Endothelial cell of umbilical vein (primary cell): ENCODE measurements around the gene TP53BP1. TPM values are rescaled to one million over a fixed set of nuclear protein-coding genes. Genes with fewer than 3 reads are reported as not detected.

Source experiments
- BruUV-seq: library from RNA; stranded (reverse); fragments of 400-500 nt; replicated peaks from 2 replicates; lab custom pipeline; 2021; lab: Mats Ljungman, UMichigan
- CTCF ChIA-PET: fragments of 300-600, 350-600 bp; sonication (Branson Sonifier 250); formaldehyde crosslinking; loops from one replicate; lab custom pipeline; 2021; ENCODE audit warnings: antibody characterized with exemption, inconsistent platforms; lab: Charles Lee
- POLR2A ChIA-PET: fragments of 300-600, 350-600 bp; sonication (Branson Sonifier 250); formaldehyde crosslinking; loops from one replicate; lab custom pipeline; 2021; ENCODE audit warnings: antibody characterized with exemption, inconsistent platforms; lab: Charles Lee
- DNase-seq: peaks from one replicate; pipeline ENCODE4 v3.0.0-alpha.2; 2011; ENCODE audit warnings: low read depth, low spot score
- FAIRE-seq: peaks from 2 replicates; lab custom pipeline; 2011; peaks lifted over from hg19 to GRCh38; lab: Jason Lieb, UNC
- H2AFZ ChIP-seq: 2 replicates; pipeline ENCODE4 v1.6.0; 2012; ENCODE audit warnings: low read depth, low read length, control low read depth, inconsistent platforms
- H3K27ac ChIP-seq: 2 replicates; pipeline ENCODE4 v1.5.1; 2011; ENCODE audit warnings: low read depth, mild to moderate bottlenecking, control low read depth, low read length, moderate library complexity; ENCODE audit not compliant: insufficient read depth
- H3K27me3 ChIP-seq, 2 experiments: 2 replicates each; pipeline versions ENCODE4 v1.6.0 to v1.6.1; 2011; ENCODE audit warnings: low read length in 2 of 2, mixed read lengths in 1 of 2; ENCODE audit not compliant: control insufficient read depth in 2 of 2, insufficient read depth in 2 of 2
- H3K36me3 ChIP-seq, 2 experiments: 2 replicates in 1 of 2; 3 replicates in 1 of 2; pipeline ENCODE4 v1.5.1; 2011; ENCODE audit warnings: low read length in 2 of 2, mild to moderate bottlenecking in 1 of 2, moderate library complexity in 1 of 2; ENCODE audit not compliant: control insufficient read depth in 2 of 2, insufficient read depth in 2 of 2; ENCODE audit errors: extremely low read depth in 1 of 2
- H3K4me1 ChIP-seq: 3 replicates; pipeline ENCODE4 v1.5.1; 2011; ENCODE audit warnings: mild to moderate bottlenecking, low read length; ENCODE audit not compliant: control insufficient read depth, insufficient read depth; ENCODE audit errors: extremely low read depth
- H3K4me2 ChIP-seq: 2 replicates; pipeline ENCODE4 v1.6.1; 2011; ENCODE audit warnings: low read length, control low read depth, mixed read lengths; ENCODE audit not compliant: insufficient read depth
- H3K4me3 ChIP-seq, 3 experiments: fragments of 200-600 bp in 1 of 3; sonication (generic), shearing (Covaris generic) in 1 of 3; replicated peaks in 1 of 3; 2 replicates each; pipeline ENCODE4 v1.5.1; 2011 to 2016; ENCODE audit warnings: control low read depth in 3 of 3, low read length in 3 of 3, mild to moderate bottlenecking in 2 of 3, inconsistent platforms in 1 of 3, low read depth in 1 of 3, moderate library complexity in 1 of 3; ENCODE audit not compliant: insufficient read depth in 1 of 3
- H3K79me2 ChIP-seq: 2 replicates; pipeline ENCODE4 v1.6.0; 2012; ENCODE audit warnings: low read length, inconsistent platforms; ENCODE audit not compliant: control insufficient read depth, insufficient read depth
- H3K9ac ChIP-seq: replicated peaks from 2 replicates; pipeline ENCODE3; 2011; ENCODE audit warnings: low read length, control low read depth; ENCODE audit not compliant: insufficient read depth; ENCODE audit errors: extremely low read depth
- H3K9me1 ChIP-seq: replicated peaks from 3 replicates; pipeline ENCODE4 v1.6.0; 2011; ENCODE audit warnings: mild to moderate bottlenecking, low read length; ENCODE audit not compliant: control insufficient read depth, insufficient read depth; ENCODE audit errors: extremely low read depth
- H3K9me3 ChIP-seq: replicated peaks from 2 replicates; pipeline ENCODE4 v1.5.1; 2012; ENCODE audit warnings: low read length, inconsistent platforms; ENCODE audit not compliant: control insufficient read depth, insufficient read depth
- H4K20me1 ChIP-seq: replicated peaks from 2 replicates; pipeline ENCODE3; 2011; ENCODE audit warnings: mild to moderate bottlenecking, low read length; ENCODE audit not compliant: control insufficient read depth, insufficient read depth; ENCODE audit errors: extremely low read depth
- EZH2 ChIP-seq: IDR thresholded peaks from 2 replicates; pipeline ENCODE4 v1.6.1; 2012; ENCODE audit warnings: borderline replicate concordance, low read depth, mild to moderate bottlenecking, moderate library complexity, low read length, inconsistent platforms; ENCODE audit not compliant: severe bottlenecking
- FOS ChIP-seq: IDR thresholded peaks from 2 replicates; pipeline ENCODE4 v1.6.1; 2011; ENCODE audit warnings: mild to moderate bottlenecking, low read length, moderate library complexity, borderline replicate concordance; ENCODE audit not compliant: insufficient read depth
- GATA2 ChIP-seq: IDR thresholded peaks from 2 replicates; pipeline ENCODE4 v1.7.0; 2011; ENCODE audit warnings: low read depth, mild to moderate bottlenecking, moderate library complexity, mixed read lengths, low read length; ENCODE audit not compliant: insufficient read length, insufficient read depth
- JUN ChIP-seq: IDR thresholded peaks from 2 replicates; pipeline ENCODE4 v1.6.1; 2011; ENCODE audit warnings: borderline replicate concordance, low read depth; ENCODE audit not compliant: insufficient read length, insufficient read depth
- MAX ChIP-seq: IDR thresholded peaks from 2 replicates; pipeline ENCODE4 v1.6.1; 2011; ENCODE audit not compliant: insufficient read depth, insufficient read length
- MYC ChIP-seq: IDR thresholded peaks from one replicate; pipeline ENCODE4 v1.6.1; 2011; ENCODE audit warnings: mild to moderate bottlenecking, low read depth, low read length
- POLR2A ChIP-seq: IDR thresholded peaks from 2 replicates; pipeline ENCODE4 v1.6.1; 2012; ENCODE audit warnings: low read depth, mild to moderate bottlenecking, control low read depth, low read length
- POLR2AphosphoS5 ChIP-seq: IDR thresholded peaks from 2 replicates; pipeline ENCODE4 v1.6.1; 2012; ENCODE audit warnings: low read depth, mild to moderate bottlenecking, control low read depth, low read length, moderate library complexity; ENCODE audit not compliant: insufficient read depth
- dilution Hi-C: fragments of 300-500 bp; cut with MboI; formaldehyde crosslinking; loops from one replicate; pipeline ENCODE4 v1.15.0; 2019; ENCODE audit warnings: low sequenced_read_pairs; ENCODE audit not compliant: extremely low pct_ligation_motif_present
- intact Hi-C: fragments of 100-400 bp; cut with micrococcal nuclease; formaldehyde crosslinking; loops from one replicate; pipeline ENCODE4 v1.10.0; 2022
- polyA plus RNA-seq, 4 experiments: library from polyadenylated mRNA; depleted of rRNA in 3 of 4; stranded (reverse) in 3 of 4; unstranded in 1 of 4; fragments of >200 nt; gene quantifications; 2 replicates each; pipeline versions ENCODE4 v1.2.1 to v1.2.3, GENCODE V29; 2011 to 2012; ENCODE audit warnings: missing spikeins in 1 of 4
- total RNA-seq: library from RNA; stranded (reverse); gene quantifications from 2 replicates; pipeline ENCODE4 v1.2.3, GENCODE V29; 2021
- TF ChIP-seq, protein P1 (sequence below), 2 donors: IDR thresholded peaks; 1 replicate in 1 of 2; 2 replicates in 1 of 2; pipeline ENCODE4 v1.5.1; 2011; ENCODE audit warnings: low read length in 2 of 2, mild to moderate bottlenecking in 2 of 2, moderate library complexity in 2 of 2, control low read depth in 1 of 2, inconsistent platforms in 1 of 2, low read depth in 1 of 2; ENCODE audit not compliant: insufficient read depth in 1 of 2; ENCODE audit errors: extremely low read depth in 1 of 2

TP53BP1 gene
- total and polyA plus RNA-seq, 2 donors (not counting 3 experiments of a cell fraction or from before 2014, with no cell fraction given), result 28.1 to 59.5 TPM

GRCh38 chr15:43516185-43516584 lies 23.2 kb upstream of the TP53BP1 start:
- ChIA-PET CTCF (interaction anchor here (1.0 to 6.6 kb wide), 6 partner anchors 15 to 79 kb away, joined by 3 to 101 read pairs (median 8); partner anchors contain the start of gene TP53BP1), POLR2A (no interaction called here)
- peaks cover 0 to 6% of the 10 kb centered on the region in 2 experiments for H3K27me3 ChIP-seq
- H3K79me2 ChIP-seq, result no peaks in the 10 kb centered on the region
- H4K20me1 ChIP-seq, result no peaks in the 10 kb centered on the region
- H3K9ac ChIP-seq, result no peak overlapping the region
- no peak overlapping the region for H3K4me2 ChIP-seq
- no peaks in the 10 kb centered on the region for H3K36me3 ChIP-seq
- no peak for DNase-seq
- H3K9me1 ChIP-seq, result no peaks in the 10 kb centered on the region
- no peak overlapping the region for H3K4me3 ChIP-seq
- peaks cover 24% of the 10 kb centered on the region for H3K4me1 ChIP-seq
- no peak overlapping the region for H3K27ac ChIP-seq
- dilution Hi-C loops, result no loop called here
- FAIRE-seq, result no peak
- no peaks in the 10 kb centered on the region for H3K9me3 ChIP-seq
- no TSS peak for BruUV-seq
- TF ChIP-seq MYC (no peak), JUN (no peak), FOS (no peak), POLR2AphosphoS5 (no peak), EZH2 (no peak), GATA2 (no peak), POLR2A (no peak), MAX (no peak)
- TF ChIP-seq, protein P1, sequence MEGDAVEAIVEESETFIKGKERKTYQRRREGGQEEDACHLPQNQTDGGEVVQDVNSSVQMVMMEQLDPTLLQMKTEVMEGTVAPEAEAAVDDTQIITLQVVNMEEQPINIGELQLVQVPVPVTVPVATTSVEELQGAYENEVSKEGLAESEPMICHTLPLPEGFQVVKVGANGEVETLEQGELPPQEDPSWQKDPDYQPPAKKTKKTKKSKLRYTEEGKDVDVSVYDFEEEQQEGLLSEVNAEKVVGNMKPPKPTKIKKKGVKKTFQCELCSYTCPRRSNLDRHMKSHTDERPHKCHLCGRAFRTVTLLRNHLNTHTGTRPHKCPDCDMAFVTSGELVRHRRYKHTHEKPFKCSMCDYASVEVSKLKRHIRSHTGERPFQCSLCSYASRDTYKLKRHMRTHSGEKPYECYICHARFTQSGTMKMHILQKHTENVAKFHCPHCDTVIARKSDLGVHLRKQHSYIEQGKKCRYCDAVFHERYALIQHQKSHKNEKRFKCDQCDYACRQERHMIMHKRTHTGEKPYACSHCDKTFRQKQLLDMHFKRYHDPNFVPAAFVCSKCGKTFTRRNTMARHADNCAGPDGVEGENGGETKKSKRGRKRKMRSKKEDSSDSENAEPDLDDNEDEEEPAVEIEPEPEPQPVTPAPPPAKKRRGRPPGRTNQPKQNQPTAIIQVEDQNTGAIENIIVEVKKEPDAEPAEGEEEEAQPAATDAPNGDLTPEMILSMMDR (IDR thresholded peaks at IDR 0.05; ENCODE audit: extremely low read depth in 1 of 2, insufficient read depth in 1 of 2, low read depth in 1 of 2, low read length in 2 of 2), result no peak
- intact Hi-C loops, result loop anchor here (10.0 kb wide), 1 partner anchor 229 kb away; the partner anchor contains the start of gene PDIA3
- H2AFZ ChIP-seq, result no peak overlapping the region
